NOMO-1 treated with dmso at 0.1 percent for 144 hours (cell line): ENCODE measurements around the gene SHLD1.
"Not testable (repeated sequence)": the region's sequence is repeated elsewhere in the genome, so short reads cannot be mapped to it uniquely, and the experiment has no call there.

Experiments used
- DNase-seq: peaks from one replicate; lab custom pipeline; 2025; ENCODE audit not compliant: unreplicated experiment; lab: John Stamatoyannopoulos, UW

The SHLD1 gene

GRCh38 chr20:5735845-5736510, 14.2 kb upstream of the SHLD1 start:
- DNase-seq, result no peak

GRCh38 chr20:5737619-5737953, 12.6 kb upstream of the SHLD1 start:
- no peak for DNase-seq

DNA sequence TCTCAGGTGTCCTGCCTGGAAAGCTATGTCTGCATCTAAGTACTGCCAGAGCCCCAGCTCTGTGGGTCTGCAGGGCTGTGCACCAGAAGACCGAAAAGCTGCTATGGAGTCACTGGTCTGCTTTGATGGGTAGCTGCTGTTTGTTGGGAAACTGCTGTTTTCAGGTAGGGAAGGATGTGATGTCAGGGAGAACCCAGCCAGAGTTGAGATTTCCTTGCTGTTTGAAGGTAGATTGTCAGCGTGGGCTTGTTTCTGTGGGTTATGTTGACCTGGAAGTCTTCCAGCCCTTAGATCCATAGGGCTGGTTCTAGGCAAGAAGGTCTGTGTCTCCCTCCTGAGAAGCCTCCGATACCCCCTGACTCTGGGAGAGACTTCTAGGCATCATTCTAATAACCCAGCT, 12.2 kb upstream of the SHLD1 start:
- no peak for DNase-seq

DNA sequence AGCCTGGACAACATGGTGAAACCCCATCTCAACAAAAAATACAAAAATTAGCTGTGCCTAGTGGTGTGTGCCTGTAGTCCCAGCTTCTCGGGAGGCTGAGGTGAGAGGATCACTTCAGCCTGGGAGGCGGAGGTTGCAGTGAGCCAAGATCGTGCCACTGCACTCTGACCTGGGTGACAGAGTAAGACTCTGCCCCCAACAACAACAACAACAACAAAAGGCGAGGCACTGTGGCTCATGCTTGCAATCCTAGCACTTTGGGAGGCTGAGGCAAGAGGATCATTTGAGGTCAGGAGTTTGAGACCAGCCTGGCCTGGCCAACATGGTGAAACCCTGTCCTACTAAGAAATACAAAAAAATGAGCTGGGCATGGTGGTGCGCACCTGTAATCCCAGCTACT, 9.6 kb upstream of the SHLD1 start:
- DNase-seq, result not testable (repeated sequence)

- no peak for DNase-seq
Measured at GRCh38 chr20:5741089-5741488, 9.1 kb upstream of the SHLD1 start.

GRCh38 chr20:5742041-5742440, 8.2 kb upstream of the SHLD1 start:
- DNase-seq, result no peak

- no peak for DNase-seq
Measured at GRCh38 chr20:5745416-5746030, 4.7 kb upstream of the SHLD1 start.

DNA sequence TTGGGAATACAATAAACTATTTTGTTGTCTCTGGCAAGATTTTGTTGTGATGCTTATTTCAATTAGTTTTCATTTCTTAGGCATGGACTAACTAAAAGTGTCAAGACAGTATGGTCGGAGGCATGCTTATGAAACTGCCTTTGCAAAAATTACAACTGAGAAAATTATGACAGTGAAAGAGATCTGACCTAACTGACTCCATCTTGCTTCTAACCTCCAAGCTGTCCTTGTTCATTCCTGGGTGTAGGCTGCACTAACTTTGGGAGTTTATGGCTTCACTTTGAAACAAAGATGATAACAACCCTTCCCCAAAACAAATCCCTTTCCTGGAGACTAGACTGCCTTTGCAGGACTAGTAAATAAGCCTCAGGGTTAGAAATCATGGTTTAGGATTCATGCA, 4.1 kb upstream of the SHLD1 start:
- no peak for DNase-seq

GRCh38 chr20:5748246-5748645, 2.0 kb upstream of the SHLD1 start:
- no peak for DNase-seq

GRCh38 chr20:5749512-5749951, 669 bp upstream of the SHLD1 start:
- DNase-seq, result not testable (repeated sequence)

DNA sequence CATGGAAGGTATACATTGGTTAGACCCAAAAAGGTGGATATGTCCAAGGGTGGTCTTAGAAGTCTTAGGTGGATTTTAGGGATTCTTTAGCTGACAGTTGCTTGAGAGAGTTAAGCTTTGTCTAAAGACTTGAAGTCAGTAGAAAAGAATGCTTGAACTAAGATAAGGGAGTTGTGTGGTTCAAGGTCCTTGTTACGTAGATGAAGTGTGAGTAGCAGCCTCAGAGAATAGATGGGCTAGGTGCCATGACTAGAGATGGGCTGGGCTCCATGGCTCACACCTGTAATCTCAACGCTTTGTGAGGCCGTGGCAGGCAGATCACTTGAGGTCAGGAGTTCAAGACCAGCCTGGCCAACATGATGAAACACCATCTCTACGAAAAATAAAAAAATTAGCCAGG, 1.7 kb downstream of the SHLD1 start:
- DNase-seq, result no peak

DNA sequence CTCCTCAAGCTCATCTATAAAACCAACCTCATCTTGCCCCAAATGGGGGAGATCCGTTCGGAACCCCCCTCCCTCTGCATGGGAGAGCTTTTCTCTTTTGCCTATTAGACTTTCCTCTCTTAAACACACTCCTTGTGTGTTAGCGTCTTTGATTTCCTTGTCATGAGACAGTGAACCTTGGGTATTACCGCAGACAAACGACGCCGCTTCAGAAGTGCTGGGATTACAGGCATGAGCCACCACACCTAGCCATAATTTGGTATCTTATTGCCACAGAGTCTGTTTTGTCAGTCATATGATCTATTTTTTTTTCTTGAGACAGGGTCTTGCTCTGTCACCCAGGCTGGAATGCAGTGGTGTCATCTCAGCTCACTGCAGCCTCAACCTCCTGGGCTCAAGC, 3.6 kb downstream of the SHLD1 start:
- DNase-seq, result no peak

DNA sequence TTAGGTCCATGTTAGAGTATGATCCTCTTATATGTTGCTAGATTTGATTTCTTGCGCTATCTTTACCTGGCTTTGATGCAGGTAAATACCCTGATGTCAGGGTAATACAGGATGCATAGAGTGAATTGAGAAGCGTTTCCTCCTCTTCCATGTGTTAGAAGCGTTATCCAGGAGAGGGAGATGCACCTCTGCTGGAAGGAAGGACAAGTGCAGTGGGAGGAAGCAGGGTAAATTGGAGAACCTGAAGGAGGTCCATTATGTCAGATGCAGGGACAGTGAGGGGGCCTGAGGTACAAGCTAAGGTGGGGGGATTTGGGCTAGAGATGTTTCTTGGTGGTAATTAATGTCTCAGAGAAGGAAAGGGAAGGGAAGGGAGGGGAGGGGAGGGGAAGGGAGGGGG, 7.7 kb downstream of the SHLD1 start:
- DNase-seq, result no peak

DNA sequence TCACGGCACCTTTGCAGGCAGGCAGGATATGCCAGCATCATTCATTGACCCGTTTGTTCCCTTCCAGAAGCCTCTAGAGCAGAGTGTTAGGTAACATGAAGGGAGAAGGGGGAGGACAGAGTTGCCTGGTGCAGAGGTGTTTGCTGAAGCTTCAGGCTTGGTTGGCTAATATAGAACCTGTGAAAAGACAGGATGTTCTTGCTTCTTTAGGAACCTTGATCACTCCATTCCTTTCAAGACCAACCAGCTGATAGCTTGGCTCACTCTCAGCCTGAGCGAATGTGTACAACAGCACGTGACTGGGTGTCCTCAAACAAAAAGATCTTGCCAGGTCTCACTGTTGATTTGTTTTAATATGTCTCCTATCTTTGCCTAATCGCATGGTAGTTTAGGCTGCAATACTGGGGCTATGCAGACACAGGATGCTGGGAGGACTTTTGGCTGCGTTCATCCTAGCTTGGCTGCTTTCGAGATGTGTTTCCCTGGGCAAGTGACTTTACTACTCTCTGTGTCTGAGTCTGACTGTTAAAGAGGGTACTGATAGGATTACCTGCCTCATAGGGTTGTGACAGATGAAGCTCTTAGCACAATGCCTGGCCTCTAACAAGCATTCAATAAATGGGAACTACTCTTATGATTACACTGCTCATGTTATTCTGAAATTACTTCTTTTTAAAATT, 16.0 kb downstream of the SHLD1 start:
- no peak for DNase-seq

- DNase-seq, result no peak
Measured at GRCh38 chr20:5767493-5768098, 17.4 kb downstream of the SHLD1 start.

DNA sequence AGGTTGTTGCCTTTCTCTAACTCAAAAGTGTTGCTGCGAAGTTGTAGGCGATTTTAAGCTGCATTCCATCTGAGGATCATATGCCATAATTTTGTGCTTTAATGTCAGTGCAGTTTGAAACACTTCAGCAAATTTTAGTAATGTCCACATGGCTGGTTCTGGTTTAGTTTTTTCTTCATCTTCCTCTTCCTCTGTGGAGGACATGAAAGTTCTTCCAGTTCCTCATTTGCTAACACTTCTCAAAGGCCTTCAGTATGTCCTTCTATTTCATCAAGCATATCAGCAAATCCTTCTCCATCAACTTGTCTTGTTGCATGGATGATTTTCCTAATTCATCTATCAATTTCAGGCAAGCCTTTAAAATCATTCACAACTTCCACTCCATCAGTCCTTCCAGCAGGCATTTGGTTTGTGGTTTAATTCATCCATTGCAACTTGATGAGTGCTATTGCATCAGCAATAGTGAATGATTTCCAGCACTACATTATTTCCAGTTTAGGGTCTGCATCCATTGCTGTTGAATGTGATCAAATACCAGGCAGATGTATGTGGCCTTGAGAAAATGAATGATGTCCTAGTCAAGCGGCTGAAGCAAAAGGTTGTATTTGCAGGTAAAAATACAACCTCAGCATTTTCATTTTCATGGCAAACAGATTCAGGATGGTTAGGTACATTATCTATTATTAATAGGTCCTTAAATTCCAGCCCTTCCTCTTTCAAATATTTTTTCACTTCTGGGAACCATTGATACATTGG, 20.2 kb downstream of the SHLD1 start:
- peak; percentile 5 for DNase-seq

GRCh38 chr20:5770987-5771318, 20.8 kb downstream of the SHLD1 start:
- no peak for DNase-seq

GRCh38 chr20:5772704-5773103, 22.5 kb downstream of the SHLD1 start:
- DNase-seq, result no peak

DNA sequence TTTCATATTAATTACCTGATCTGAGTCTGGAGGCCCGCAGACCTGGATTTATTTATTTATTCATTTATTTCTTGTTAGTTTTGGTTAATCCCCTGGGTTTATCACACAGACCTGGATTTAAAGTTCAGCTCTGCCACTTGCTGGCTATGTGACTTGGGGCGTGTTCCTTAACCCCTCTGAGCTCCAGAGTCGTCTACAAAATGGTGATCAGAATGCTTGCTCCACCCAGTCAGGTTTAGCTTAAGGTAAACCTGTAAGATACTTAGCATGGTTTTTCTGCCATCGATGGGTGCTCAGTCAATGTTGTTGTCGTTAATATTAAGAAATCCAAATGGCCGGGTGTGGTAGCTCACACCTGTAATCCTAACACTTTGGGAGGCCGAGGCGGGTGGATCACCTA, 23.4 kb downstream of the SHLD1 start:
- DNase-seq, result no peak

DNA sequence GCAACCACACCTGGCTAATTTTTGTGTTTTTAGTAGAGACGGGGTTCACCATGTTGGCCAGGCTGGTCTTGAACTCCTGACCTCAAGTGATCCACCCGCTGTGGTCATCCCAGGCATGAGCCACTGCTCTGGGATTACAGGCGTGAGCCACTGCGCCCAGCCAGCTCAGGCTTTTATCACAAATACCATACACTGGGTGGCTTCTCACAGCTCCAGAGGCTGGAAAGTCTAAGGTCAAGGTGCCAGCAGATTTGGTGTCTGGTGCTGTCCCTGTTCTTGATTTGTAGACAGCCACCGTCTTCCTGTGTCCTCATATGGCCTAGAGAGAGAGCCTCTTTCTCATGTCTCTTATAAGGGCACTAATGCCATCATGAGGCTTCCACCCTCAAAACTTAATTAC, 25.9 kb downstream of the SHLD1 start:
- DNase-seq, result no peak

DNA sequence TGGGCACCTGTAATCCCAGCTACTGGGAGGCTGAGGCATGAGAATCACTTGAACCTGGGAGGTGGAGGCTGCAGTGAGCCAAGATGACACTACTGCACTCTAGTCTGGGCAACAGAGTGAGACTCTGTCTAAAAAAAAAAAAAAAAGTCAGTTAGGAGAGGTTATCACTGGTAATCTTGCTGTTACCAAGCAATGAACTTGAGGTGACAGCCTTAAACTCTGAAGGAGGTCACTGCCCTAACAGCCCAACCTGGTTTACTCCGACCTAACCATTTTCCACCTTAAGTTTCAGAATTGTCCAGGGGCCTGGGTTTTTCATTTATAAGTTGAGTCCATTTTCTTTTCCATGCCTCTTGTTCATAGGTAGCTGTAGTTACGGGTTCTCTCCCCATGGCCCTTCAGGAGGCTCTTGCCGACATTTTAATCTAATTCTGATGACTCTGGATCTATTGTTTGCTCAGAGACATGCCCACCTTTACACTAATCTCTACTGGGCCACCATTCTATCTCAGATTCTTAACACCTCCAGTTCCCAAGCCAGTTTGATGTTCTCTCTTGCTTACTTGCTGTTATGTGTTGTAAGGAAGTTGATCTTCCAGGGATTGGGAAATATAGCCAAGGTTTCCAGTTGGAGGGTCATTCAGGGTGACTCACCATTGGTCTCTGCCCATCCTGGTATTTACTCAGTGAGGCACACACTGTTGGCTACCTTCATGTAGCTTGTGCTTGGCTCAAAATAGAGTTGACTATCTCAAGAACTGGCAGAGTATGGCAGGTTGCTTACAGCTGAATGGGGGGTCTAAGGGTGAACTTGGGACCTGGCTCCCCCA, 29.1 kb downstream of the SHLD1 start:
- DNase-seq, result no peak
